Cardiac fibroblast (primary cell): Measurements from ENCODE around the gene RGS5.

ENCODE experiments used
- DNase-seq, 2 donors: peaks; one replicate each; pipeline versions ENCODE4 v3.0.0 to v3.0.0-alpha.2; 2010; ENCODE audit warnings: low read depth in 2 of 2
- H3K4me3 ChIP-seq, 2 donors: replicated peaks in 1 of 2; 1 replicate in 1 of 2; 2 replicates in 1 of 2; pipeline ENCODE4 v1.5.1; 2011; ENCODE audit warnings: low read depth in 2 of 2, low read length in 2 of 2, mild to moderate bottlenecking in 2 of 2, moderate library complexity in 1 of 2
- TF ChIP-seq, protein P1 (sequence below): IDR thresholded peaks from one replicate; pipeline ENCODE4 v1.5.1; 2011; ENCODE audit warnings: low read depth, mild to moderate bottlenecking, low read length, inconsistent platforms

The RGS5 gene

DNA sequence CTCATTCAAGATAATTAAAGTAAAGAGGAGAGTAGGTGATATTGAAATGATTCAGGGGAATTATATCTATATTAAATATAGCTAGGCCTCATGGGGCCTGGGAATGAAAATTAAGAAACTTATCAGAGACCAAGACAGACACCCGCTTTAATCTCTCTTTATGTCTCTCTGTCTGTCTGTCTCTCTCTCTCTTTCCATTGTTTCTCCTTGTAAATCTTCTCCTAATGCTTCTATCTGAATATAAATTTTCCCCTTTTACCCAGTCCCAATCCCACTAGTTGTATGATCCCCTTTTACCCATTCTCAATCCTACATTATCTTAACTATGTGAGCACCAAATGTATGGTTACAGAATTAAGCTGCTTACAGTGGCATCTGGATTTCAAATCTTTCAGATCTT lies 61.2 kb downstream of the RGS5 start:
- H3K4me3 ChIP-seq: no peak overlapping the region
- DNase-seq: no peak
- TF ChIP-seq, protein P1, sequence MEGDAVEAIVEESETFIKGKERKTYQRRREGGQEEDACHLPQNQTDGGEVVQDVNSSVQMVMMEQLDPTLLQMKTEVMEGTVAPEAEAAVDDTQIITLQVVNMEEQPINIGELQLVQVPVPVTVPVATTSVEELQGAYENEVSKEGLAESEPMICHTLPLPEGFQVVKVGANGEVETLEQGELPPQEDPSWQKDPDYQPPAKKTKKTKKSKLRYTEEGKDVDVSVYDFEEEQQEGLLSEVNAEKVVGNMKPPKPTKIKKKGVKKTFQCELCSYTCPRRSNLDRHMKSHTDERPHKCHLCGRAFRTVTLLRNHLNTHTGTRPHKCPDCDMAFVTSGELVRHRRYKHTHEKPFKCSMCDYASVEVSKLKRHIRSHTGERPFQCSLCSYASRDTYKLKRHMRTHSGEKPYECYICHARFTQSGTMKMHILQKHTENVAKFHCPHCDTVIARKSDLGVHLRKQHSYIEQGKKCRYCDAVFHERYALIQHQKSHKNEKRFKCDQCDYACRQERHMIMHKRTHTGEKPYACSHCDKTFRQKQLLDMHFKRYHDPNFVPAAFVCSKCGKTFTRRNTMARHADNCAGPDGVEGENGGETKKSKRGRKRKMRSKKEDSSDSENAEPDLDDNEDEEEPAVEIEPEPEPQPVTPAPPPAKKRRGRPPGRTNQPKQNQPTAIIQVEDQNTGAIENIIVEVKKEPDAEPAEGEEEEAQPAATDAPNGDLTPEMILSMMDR: no peak

DNA sequence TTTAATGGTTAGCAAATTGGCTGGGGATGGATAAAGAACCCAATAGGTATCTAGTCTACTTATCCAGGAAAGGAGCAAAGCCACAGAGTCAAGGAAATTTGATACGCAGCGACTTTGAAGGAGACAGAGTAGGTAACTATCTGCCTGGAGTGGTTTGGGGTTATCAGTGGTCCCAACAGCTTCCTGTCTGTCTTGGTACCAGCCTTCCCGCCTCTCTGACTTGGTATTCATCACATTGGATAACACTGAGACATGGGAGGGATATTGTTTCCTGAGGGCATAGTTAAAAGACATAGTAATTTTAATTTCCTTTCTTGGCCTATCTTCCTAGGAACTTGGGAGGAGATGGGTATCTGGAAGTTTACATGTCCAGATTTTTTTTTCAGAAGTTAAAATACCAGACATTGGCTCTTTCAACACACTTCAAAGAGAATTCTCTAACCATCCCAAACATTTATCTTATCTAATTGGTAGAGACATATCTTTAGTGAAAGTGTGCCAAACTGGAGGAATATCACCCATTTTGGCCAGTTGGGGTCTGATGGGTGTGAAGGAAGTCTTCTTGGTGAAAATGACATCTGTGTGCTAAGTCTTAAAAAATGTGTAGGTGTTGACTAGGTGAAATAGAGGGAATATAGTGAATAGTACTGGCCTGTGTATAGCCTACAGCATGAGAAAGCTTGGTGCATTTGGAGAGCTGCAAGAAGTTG lies 65.0 kb downstream of the RGS5 start:
- DNase-seq: no peak
- TF ChIP-seq, protein P1: no peak
- H3K4me3 ChIP-seq: no peak overlapping the region

DNA sequence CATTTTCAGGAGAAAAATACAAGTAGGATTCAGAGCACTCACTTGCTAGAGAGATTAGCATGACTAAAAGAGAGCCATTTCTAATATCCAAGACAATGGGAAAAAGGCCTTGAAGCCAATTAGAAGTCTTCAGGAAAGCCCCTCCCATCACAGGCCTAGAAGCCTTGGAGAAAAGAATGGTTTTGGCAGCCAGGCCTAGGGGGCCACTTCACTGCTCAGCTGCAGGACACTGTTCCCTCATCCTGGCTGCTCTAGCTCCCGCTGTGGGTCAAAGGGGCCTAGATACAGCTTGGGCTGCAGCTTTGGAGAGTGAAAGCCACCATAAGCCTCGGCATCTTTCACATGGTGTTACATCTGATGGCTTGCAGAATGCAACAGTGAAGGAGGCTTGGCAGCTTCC lies 70.7 kb downstream of the RGS5 start:
- TF ChIP-seq, protein P1: no peak
- no peak overlapping the region for H3K4me3 ChIP-seq
- no peak for DNase-seq

DNA sequence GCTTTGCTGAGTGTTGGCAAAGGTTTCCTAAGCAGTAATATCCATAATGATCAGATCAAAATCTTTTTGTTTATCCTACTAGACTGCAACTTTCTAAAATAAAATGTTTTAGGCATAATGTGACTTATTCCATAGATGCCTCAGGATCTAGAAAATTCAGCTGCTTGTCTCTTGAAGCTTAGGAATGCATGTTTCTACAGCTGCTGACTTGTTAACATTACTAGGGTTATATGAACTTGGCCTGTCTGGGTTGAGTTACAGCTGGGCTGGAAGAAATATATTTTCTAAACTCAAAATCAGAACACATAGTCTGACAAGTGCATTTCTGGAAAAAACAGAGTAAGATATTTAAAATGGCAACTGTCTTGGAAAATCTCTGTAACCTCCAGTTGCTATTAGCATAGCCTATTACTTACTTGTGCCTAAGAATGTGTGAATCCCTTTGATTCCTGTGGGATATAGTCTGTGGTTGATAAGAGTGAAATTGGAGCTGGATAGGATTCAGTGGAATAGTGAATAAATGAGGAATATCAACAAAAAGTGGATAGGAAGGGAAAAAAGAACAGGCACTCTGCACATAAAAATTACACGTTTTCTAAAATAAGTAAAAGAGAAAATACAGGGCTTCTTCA lies 72.4 kb downstream of the RGS5 start:
- no peak for DNase-seq
- TF ChIP-seq, protein P1: no peak
- H3K4me3 ChIP-seq: no peak overlapping the region

DNA sequence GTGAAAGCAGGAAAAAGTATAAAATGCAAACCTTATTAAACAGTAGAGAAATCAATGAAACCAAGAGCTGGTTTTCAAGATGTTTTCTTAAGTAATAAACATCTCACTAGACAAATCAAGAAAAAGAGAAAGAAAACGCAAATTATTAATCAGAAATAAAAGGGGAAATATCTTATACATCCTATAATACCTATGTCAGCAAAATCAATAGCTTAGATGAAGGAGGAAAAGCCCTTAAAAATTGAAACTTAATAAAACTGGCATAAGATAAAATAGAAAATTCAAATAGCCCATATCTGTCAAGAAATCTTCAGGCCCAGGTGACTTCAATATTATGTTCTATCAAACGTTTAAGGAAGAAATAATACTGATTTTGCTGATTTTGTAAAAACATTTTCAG lies 74.4 kb downstream of the RGS5 start:
- no peak for DNase-seq
- TF ChIP-seq, protein P1: no peak
- no peak overlapping the region for H3K4me3 ChIP-seq

DNA sequence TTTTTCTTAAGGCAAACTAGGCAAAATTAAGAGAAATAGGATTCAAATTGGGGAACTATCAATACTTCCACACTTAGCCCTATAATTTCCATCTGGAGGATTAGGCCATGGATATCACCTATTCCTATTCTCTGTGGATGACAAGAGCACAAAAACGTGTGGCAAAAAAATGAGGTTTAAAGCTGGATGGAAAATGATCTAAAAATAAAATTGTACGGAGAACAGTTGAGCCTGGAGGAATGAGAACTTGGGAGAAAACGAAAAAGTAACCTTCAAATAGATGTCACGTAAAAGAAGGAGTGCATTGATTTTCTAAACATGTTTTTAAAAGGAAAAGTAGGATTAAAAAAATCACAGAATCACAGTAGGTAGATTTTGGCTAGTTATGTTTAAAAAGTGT lies 77.9 kb downstream of the RGS5 start:
- no peak overlapping the region for H3K4me3 ChIP-seq
- no peak for DNase-seq
- TF ChIP-seq, protein P1: no peak
